ENCODE results near the gene MANF.

GRCh38 chr3:51393564-51393963 is 8.5 kb downstream of the MANF start:
- TF ChIP-seq CTCF (IDR thresholded peaks at IDR 0.05; ENCODE audit: low read depth, low read length, poor library complexity, severe bottlenecking) (no peak), EZH2phosphoT487 (IDR thresholded peaks at IDR 0.05; ENCODE audit: borderline replicate concordance, low read length) (no peak)

All from DOHH2 (cell line).